SH-SY5Y (cell line): ENCODE results near the gene RPLP2.

ENCODE experiments used
- GATA2 ChIP-seq: IDR thresholded peaks from 2 replicates; pipeline ENCODE4 v1.6.1; 2011; ENCODE audit warnings: mild to moderate bottlenecking, low read depth, low read length
- GATA3 ChIP-seq: IDR thresholded peaks from 2 replicates; pipeline ENCODE4 v1.6.1; 2011; ENCODE audit warnings: low read depth, mild to moderate bottlenecking, low read length, moderate library complexity

GRCh38 chr11:794766-795633, 14.8 kb upstream of the RPLP2 start:
- TF ChIP-seq GATA2 = no peak
- no peak for TF ChIP-seq GATA3
